ENCODE results near the gene LRMDA. TPM values are rescaled to one million over a fixed set of nuclear protein-coding genes. Genes with fewer than 3 reads are reported as not detected.

The LRMDA gene
- total and polyA plus RNA-seq, 2 of the 13 experiments (the other 11 are each of a cell fraction or from before 2014, with no cell fraction given), result 13.4 to 22.0 TPM

DNA sequence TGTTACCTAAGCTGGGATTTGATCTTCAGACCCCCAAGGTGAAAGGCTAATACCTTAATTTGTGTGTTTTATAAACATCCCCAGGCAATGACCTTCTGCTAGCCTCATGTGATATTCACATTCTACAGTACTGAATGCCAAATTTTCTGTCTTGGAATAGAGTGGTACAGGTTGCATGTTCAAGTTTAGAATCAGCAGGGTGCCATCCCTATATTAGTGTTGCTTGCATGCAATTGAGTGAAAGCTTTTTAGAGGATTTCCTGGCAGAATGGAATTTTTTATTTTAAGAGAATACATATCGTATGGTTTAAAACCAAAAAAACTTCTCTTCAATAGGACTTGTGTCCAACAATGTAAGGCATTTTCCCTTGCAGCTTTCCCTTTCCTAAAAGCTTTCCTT, 107.3 kb downstream of the LRMDA start:
- intact Hi-C loops (cut with micrococcal nuclease; ENCODE audit: unreplicated experiment) (no loop called here), in situ Hi-C loops (cut with HindIII; ENCODE audit: extremely low pct_ligation_motif_present, low pct_unique_long_range_greater_than_20kb) (no loop called here)
- POLR2A ChIA-PET, result interaction anchor here (0.8 kb wide), 1 partner anchor 18 kb away, joined by 3 read pairs; no protein-coding TSS in a partner anchor

DNA sequence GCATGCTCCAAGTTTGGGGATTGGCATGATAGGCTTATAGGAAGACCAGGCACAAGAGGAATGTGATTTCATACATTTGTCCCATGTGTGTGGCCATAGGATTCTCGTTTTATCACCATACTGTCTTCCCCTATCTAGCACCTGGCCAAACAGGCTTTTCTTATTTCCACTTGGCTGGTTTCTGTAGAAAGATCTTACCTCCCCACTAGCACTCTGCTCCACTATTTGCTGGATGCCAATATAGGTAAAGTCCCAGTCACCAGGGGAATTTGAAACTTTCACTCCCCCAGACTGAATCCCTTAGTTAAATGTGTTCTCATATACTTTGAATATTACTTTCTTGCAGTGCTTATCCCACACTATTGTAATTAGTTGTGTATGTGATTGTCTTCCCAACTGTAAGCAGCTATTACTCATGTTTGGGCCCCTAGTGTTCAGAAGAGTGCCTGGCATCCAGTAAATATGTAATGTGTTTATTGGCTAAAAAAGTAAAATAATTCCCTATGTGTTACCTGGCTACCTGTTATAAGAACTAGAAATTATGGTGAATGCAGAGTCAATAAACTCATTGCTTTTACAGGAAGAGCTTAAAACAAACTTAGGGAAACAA, 109.0 kb downstream of the LRMDA start:
- Histone ChIP-seq H3K4me3 (replicated peaks in 1 of 3; ENCODE audit: insufficient read depth in 1 of 3, low read depth in 2 of 3, low read length in 3 of 3) (no peak overlapping the region), H2AFZ (ENCODE audit: low read length) (no peak overlapping the region), H3K4me1 (ENCODE audit: insufficient read depth, low read length) (peaks cover 26% of the 10 kb centered on the region), H3K4me2 (ENCODE audit: low read depth, low read length) (no peak overlapping the region), H3K36me3 (replicated peaks in 1 of 2; ENCODE audit: control insufficient read depth in 1 of 2, insufficient read depth in 2 of 2, low read length in 2 of 2) (peaks cover 0 to 4% of the 10 kb centered on the region in 2 experiments; a peak in 1 of 5 replicates), H3K27ac (ENCODE audit: extremely low read length, insufficient read depth, low read length) (no peak overlapping the region), H3K9ac (ENCODE audit: insufficient read depth, low read depth, low read length) (no peak overlapping the region), H3K27me3 (ENCODE audit: control insufficient read depth in 1 of 2, insufficient read depth in 2 of 2, low read length in 2 of 2) (no peaks in the 10 kb centered on the region), H3K79me2 (ENCODE audit: insufficient read depth, low read length) (no peaks in the 10 kb centered on the region), H3K9me3 (ENCODE audit: low read length) (no peaks in the 10 kb centered on the region), H4K20me1 (ENCODE audit: insufficient read depth, low read length) (no peaks in the 10 kb centered on the region)
- no peak for DNase-seq (ENCODE audit: low spot score)
- CTCF ChIA-PET (ENCODE audit: low intra/inter-chr PET ratio, low total read pairs), result no interaction called here
- 100% methylated on average over 1 of the region's 1 CpG for WGBS (ENCODE audit: low lambda C conversion rate)
- no peak for ATAC-seq
- in situ Hi-C loops (cut with HindIII; ENCODE audit: extremely low pct_ligation_motif_present, low pct_unique_long_range_greater_than_20kb), result no loop called here
- no peak for FAIRE-seq
- no TSS peak for BruUV-seq (replicated peaks)
- POLR2A ChIA-PET, result no interaction called here
- intact Hi-C loops (cut with micrococcal nuclease; ENCODE audit: unreplicated experiment), result no loop called here
- TF ChIP-seq FOXP1 (IDR thresholded peaks at IDR 0.05) (no peak), FOXP1 (CRISPR knock-in tag; IDR thresholded peaks at IDR 0.05) (no peak), CHD4 (IDR thresholded peaks at IDR 0.05; ENCODE audit: borderline replicate concordance, low read length) (no peak)

More for the DNA sequence above, 107.3 kb downstream of the LRMDA start:
- Histone ChIP-seq H3K36me3 (replicated peaks in 1 of 2; ENCODE audit: control insufficient read depth in 1 of 2, insufficient read depth in 2 of 2, low read length in 2 of 2) (peaks cover 0 to 4% of the 10 kb centered on the region in 2 experiments; a peak in 1 of 5 replicates), H3K9me3 (ENCODE audit: low read length) (no peaks in the 10 kb centered on the region), H4K20me1 (ENCODE audit: insufficient read depth, low read length) (no peaks in the 10 kb centered on the region), H3K27ac (ENCODE audit: extremely low read length, insufficient read depth, low read length) (no peak overlapping the region), H3K4me1 (ENCODE audit: insufficient read depth, low read length) (peaks cover 28% of the 10 kb centered on the region), H3K9ac (ENCODE audit: insufficient read depth, low read depth, low read length) (no peak overlapping the region), H2AFZ (ENCODE audit: low read length) (no peak overlapping the region), H3K79me2 (ENCODE audit: insufficient read depth, low read length) (no peaks in the 10 kb centered on the region), H3K4me2 (ENCODE audit: low read depth, low read length) (no peak overlapping the region), H3K4me3 (replicated peaks in 1 of 3; ENCODE audit: insufficient read depth in 1 of 3, low read depth in 2 of 3, low read length in 3 of 3) (no peak overlapping the region), H3K27me3 (ENCODE audit: control insufficient read depth in 1 of 2, insufficient read depth in 2 of 2, low read length in 2 of 2) (no peaks in the 10 kb centered on the region)
- CTCF ChIA-PET (ENCODE audit: low intra/inter-chr PET ratio, low total read pairs), result no interaction called here
- peak; percentile 25 for DNase-seq (ENCODE audit: low spot score)
- FAIRE-seq, result no peak
- TF ChIP-seq ZNF761 (CRISPR knock-in tag; conservative IDR thresholded peaks at IDR 0.05), result no peak
- TF ChIP-seq HNF4A (CRISPR knock-in tag; IDR thresholded peaks at IDR 0.05), result peak; percentile 31; the same call in 1 of the 2 replicates
- no peak for ATAC-seq
- WGBS (ENCODE audit: low lambda C conversion rate), result 82% methylated on average over 1 of the region's 1 CpG
- BruUV-seq (replicated peaks), result no TSS peak

Measured in HepG2 (cell line).